GM20431 (cell line): ENCODE measurements around the gene LRP1.

Source experiments
- in situ Hi-C: fragments of 300-500 bp; cut with MseI, MboI; formaldehyde crosslinking; loops from one replicate; pipeline ENCODE4 v1.15.0; 2020; ENCODE audit warnings: low sequenced_read_pairs; ENCODE audit not compliant: unreplicated experiment

Gene LRP1

DNA sequence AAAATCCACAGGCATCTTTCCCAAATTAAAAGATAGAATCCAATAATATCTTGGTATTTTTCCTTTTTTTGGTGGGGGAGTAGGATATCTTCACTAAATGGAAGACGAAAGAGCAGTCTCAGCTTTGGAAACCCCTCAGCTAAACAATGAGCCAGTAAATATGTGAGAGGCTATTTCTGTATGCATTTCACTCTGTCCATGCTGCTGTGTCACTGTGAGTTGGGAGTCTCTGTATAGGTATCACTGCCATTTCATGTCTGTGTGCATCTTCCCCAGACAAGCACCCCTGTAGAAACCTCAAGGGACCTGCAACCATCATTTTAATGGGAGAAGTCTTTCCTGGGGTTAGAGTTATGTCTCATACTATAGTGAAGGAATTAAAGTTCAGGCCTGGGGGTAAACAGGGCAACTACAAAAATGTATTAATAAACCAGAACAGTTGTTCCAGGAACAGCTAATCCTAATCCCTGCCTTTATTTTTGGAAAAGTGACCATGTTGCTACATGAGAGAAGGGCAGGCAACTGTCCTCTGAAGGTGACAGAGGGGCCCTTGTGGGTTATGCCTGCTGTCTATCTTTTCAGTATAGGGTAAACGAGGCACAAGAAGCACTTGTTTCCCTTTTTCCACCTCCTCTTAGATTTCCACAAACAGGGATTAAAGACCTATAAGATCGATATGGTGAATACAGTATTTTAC lies 134.0 kb downstream of the LRP1 start:
- in situ Hi-C loops = loop anchor here (10.0 kb wide), 1 partner anchor 193 kb away; the partner anchor contains the start of genes GLI1 and INHBE
